Erythroblast (primary cell): Measurements from ENCODE around the gene ENDOD1.
A peak's percentile ranks its signal among the peaks of the same experiment; 100 is the strongest.

Source experiments
- GATA1 ChIP-seq: IDR thresholded peaks from 2 replicates; pipeline ENCODE4 v1.6.1; 2011; ENCODE audit warnings: low read depth, mild to moderate bottlenecking, control low read depth, low read length, moderate library complexity
- POLR2A ChIP-seq: IDR thresholded peaks from 2 replicates; pipeline ENCODE4 v1.6.1; 2011; ENCODE audit warnings: mild to moderate bottlenecking, low read length

DNA sequence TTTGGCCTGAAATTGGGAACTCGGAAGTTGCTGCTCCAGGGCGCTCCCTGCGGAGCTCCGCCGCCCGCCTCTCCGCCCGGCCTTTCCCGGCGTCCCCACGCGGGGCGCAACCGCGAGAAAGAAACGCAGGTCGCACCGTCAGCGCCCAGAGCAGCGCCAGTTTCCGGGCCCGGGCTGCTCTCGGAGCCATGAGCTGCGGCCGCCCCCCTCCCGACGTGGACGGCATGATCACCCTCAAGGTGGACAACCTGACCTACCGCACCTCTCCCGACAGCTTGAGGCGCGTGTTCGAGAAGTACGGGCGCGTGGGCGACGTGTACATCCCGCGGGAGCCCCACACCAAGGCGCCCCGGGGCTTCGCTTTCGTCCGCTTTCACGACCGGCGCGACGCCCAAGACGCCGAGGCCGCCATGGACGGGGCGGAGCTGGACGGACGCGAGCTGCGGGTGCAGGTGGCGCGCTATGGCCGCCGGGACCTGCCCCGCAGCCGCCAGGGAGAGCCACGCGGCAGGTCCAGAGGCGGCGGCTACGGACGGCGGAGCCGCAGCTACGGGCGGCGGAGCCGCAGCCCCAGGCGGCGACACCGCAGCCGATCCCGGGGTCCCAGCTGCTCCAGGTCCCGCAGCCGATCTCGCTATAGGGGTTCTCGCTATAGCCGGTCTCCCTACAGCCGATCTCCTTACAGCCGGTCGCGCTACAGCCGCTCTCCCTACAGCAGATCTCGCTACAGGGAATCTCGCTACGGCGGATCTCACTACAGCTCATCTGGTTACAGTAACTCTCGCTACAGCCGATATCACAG lies 22.4 kb upstream of the ENDOD1 start:
- TF ChIP-seq POLR2A (peak; percentile 90), GATA1 (no peak)
